Measurements from ENCODE around the gene PTPN14. TPM values are rescaled to one million over a fixed set of nuclear protein-coding genes. Genes with fewer than 3 reads are reported as not detected.
A peak's percentile ranks its signal among the peaks of the same experiment; 100 is the strongest.

Gene PTPN14
- total RNA-seq, 1 experiment from 2014 or later: 243 TPM

DNA sequence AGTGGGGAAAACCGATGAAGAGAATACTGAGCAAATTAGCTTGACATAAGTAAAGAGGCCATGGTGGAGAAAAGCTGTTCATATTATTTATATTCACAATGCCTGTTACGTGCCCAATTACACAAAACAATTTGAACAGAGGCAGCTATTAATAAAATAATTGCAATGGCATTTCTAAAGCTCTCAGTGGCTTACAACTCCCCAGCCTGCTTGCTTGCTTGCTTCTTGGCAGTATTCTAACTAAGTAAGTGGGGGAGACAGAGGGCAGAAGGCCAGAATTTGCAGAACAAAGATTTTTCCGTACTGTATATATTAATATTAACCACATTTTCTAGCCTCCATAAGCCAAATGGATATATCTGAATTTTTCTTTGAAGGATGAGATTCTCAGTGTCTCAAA, 12.9 kb downstream of the PTPN14 start:
- TF ChIP-seq CTCF (IDR thresholded peaks at IDR 0.05; ENCODE audit: unreplicated experiment): no peak
- Mint-ChIP-seq H3K36me3 (ENCODE audit: insufficient read depth, unreplicated experiment) (peaks cover 45% of the 10 kb centered on the region), H3K9me3 (ENCODE audit: unreplicated experiment) (no peaks in the 10 kb centered on the region), H3K4me3 (ENCODE audit: unreplicated experiment) (no peak overlapping the region), H3K27ac (ENCODE audit: low read depth, unreplicated experiment) (no peak overlapping the region), H3K27me3 (ENCODE audit: insufficient read depth, unreplicated experiment) (no peaks in the 10 kb centered on the region), H3K4me1 (ENCODE audit: insufficient read depth, unreplicated experiment) (peaks cover 59% of the 10 kb centered on the region)
- intact Hi-C loops (cut with micrococcal nuclease): no loop called here
- ChIA-PET CTCF (interaction anchor here (0.6 to 3.9 kb wide), 9 partner anchors 10 to 259 kb away, joined by 3 to 39 read pairs (median 5); partner anchors contain the start of gene PTPN14), POLR2A (interaction anchor here (0.6 to 12.3 kb wide), 17 partner anchors 11 to 1064 kb away, joined by 3 to 223 read pairs (median 4); partner anchors contain the start of gene PTPN14)
- no peak for DNase-seq (ENCODE audit: unreplicated experiment)
- no TSS peak for BruUV-seq (replicated peaks)

DNA sequence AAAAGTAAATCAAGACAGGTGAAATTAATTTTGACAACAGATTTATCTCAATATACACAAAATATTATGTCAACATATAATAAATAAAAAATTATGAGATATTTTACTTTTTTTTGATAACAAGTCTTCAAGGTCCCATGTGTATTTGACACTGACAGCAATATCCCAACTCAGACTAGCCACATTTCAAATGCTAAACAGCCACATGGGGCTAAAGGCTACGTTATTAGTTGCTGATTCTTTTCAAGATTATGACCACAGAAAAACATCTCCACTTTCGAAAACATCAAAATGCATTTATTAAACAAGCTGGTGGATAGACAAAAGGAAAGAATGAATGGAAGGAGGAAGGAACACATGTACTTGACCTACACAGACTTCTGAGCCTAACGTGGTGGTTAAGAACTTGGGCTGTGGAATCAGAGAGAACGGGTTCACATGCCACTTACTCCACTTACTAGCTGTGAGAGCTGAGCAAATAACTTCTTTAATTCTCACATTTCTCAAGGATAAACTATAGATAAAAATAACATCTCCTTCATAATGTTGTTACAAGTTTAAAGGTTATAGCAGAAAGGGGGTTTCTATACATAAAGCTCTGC, 13.4 kb downstream of the PTPN14 start:
- Mint-ChIP-seq H3K27me3 (ENCODE audit: insufficient read depth, unreplicated experiment) (no peaks in the 10 kb centered on the region), H3K9me3 (ENCODE audit: unreplicated experiment) (no peaks in the 10 kb centered on the region), H3K36me3 (ENCODE audit: insufficient read depth, unreplicated experiment) (peaks cover 43% of the 10 kb centered on the region), H3K4me1 (ENCODE audit: insufficient read depth, unreplicated experiment) (peaks cover 54% of the 10 kb centered on the region), H3K27ac (ENCODE audit: low read depth, unreplicated experiment) (no peak overlapping the region), H3K4me3 (ENCODE audit: unreplicated experiment) (no peak overlapping the region)
- no peak for DNase-seq (ENCODE audit: unreplicated experiment)
- intact Hi-C loops (cut with micrococcal nuclease): no loop called here
- CTCF ChIA-PET: interaction anchor here (0.6 to 3.9 kb wide), 7 partner anchors 11 to 1540 kb away, joined by 3 to 39 read pairs (median 6); partner anchors contain the start of gene PTPN14
- POLR2A ChIA-PET: interaction anchor here (1.0 to 12.3 kb wide), 16 partner anchors 11 to 158 kb away, joined by 3 to 223 read pairs (median 4); partner anchors contain the start of gene PTPN14
- no TSS peak for BruUV-seq (replicated peaks)
- no peak for TF ChIP-seq CTCF (IDR thresholded peaks at IDR 0.05; ENCODE audit: unreplicated experiment)

DNA sequence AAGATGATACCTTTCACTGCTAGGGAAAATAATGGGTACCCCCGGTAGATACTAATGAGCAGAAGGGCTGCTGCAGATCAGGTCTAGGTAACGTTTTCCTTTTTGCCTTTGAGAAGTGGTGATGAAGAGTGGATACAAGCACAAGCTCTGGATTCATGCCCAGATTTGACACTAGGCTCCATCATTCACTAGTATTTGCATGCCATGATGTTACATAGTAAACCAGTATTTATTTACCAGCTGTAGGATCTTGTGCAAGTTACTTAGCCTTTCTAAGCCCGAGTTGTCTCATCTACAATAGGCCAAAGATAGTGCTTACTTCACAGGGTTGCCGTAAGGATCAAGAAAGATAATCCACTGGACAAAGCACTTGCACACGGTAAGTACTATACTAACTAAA, 14.2 kb downstream of the PTPN14 start:
- POLR2A ChIA-PET: interaction anchor here (0.6 to 12.3 kb wide), 16 partner anchors 10 to 163 kb away, joined by 3 to 223 read pairs (median 4); partner anchors contain the start of gene PTPN14
- DNase-seq (ENCODE audit: unreplicated experiment): peak; percentile 61
- Mint-ChIP-seq H3K4me3 (ENCODE audit: unreplicated experiment) (no peak overlapping the region), H3K36me3 (ENCODE audit: insufficient read depth, unreplicated experiment) (peaks cover 42% of the 10 kb centered on the region), H3K9me3 (ENCODE audit: unreplicated experiment) (no peaks in the 10 kb centered on the region), H3K27ac (ENCODE audit: low read depth, unreplicated experiment) (no peak overlapping the region), H3K27me3 (ENCODE audit: insufficient read depth, unreplicated experiment) (no peaks in the 10 kb centered on the region), H3K4me1 (ENCODE audit: insufficient read depth, unreplicated experiment) (peaks cover 47% of the 10 kb centered on the region)
- TF ChIP-seq CTCF (IDR thresholded peaks at IDR 0.05; ENCODE audit: unreplicated experiment): no peak
- no TSS peak for BruUV-seq (replicated peaks)
- intact Hi-C loops (cut with micrococcal nuclease): no loop called here
- CTCF ChIA-PET: interaction anchor here (0.6 to 3.9 kb wide), 11 partner anchors 12 to 1768 kb away, joined by 3 to 39 read pairs (median 4); partner anchors contain the start of gene PTPN14

DNA sequence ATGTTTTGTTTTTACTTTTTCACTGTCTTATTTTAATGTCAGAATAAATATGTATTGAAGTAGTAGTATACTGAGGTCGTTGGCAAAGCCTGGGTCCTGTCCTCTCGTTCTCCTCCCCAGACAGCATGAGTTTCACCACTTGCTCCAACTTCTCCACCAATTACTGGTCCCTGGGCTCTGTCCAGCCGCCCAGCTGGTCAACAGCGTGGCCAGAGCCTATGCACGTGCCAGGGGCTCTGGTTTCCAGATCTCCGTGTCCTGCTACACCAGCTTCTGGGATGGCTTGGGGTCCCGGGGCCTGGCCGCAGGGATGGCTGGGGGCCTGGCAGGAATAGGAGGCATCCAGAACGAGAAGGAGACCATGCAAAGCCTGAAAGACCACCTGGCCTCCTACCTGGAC, 19.3 kb downstream of the PTPN14 start:
- no peak for TF ChIP-seq CTCF (IDR thresholded peaks at IDR 0.05; ENCODE audit: unreplicated experiment)

More for the DNA sequence above, 19.3 kb downstream of the PTPN14 start:
- Mint-ChIP-seq H3K9me3 (ENCODE audit: unreplicated experiment) (no peaks in the 10 kb centered on the region), H3K27me3 (ENCODE audit: insufficient read depth, unreplicated experiment) (no peaks in the 10 kb centered on the region), H3K36me3 (ENCODE audit: insufficient read depth, unreplicated experiment) (peaks cover 52% of the 10 kb centered on the region), H3K4me1 (ENCODE audit: insufficient read depth, unreplicated experiment) (peaks cover 15% of the 10 kb centered on the region), H3K27ac (ENCODE audit: low read depth, unreplicated experiment) (peak overlapping the region; percentile 63), H3K4me3 (ENCODE audit: unreplicated experiment) (no peak overlapping the region)
- ChIA-PET POLR2A (interaction anchor here (0.6 to 12.3 kb wide), 3 partner anchors 16 to 72 kb away, joined by 3 to 223 read pairs (median 6); partner anchors contain the start of gene PTPN14), CTCF (interaction anchor here (0.6 to 1.5 kb wide), 2 partner anchors 52 to 53 kb away, joined by 3 read pairs; no protein-coding TSS in a partner anchor)
- DNase-seq (ENCODE audit: unreplicated experiment): no peak
- intact Hi-C loops (cut with micrococcal nuclease): no loop called here
- no TSS peak for BruUV-seq (replicated peaks)

Data from MCF 10A (cell line).